Medulla oblongata (tissue), 1 donor: ENCODE results near the gene DUSP28.

ENCODE experiments used
- DNase-seq: peaks from one replicate; pipeline ENCODE4 v3.0.0-alpha.2; 2015; ENCODE audit errors: extremely low spot score

Gene DUSP28

DNA sequence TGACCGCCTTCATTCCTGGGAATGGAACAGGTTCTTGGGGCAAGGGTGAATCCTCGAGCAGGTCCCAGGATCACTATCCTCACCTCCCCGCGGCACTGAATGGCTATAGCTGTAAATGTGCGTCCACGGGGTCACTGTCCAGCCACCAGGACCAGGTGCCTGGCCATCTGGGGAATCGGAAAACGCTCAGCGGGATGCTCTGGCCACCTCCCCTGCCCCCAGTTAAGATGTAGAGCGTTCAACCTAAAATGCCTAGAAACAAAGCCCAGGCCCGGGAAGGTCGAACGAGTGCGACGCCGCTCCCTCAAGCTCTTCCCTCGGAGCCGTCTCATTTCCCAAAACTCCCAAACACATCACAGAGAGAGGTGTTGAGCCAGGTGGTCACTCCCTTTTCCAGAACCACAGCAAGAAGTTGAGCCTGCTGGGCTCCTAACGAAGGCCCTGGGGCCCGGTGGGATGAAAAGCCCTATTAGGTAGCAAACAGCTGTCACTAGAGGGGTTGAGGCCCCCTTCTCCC is 25.6 kb downstream of the DUSP28 start:
- DNase-seq = no peak

DNA sequence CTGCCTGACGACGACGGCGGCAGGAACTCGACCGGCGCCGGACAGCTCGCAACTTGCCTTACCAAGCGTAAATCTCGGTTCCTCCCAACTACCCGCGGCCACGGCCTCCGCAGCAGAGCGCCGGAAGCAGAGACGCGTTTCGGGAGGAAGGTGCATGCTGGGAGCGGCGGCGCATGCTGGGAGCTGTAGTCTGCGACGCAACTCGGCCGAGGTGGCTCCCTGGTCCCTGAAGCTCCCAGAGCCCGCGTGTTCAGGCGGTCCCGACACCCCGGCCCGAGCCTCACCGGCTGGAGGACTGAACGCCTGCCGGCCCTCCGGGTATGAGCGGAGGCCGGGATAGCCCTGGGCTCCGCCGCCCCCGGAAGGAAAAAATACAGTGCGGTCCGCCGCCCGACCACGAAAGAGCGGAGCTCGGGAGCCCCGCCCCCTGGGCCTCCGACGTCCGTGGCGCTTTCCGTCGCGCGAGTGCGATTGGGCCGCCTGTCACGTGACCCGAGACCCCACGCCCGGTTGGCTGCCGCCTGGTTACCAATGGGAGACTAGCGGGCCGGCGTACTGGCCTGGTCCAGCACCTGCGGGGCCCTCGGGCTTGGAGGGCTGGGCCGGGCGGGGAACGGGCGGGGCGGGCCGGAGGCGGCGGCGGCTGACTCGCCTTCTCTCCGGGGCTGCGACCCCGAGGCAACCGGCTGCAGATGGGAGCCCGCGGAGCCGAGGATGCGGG is 26.2 kb downstream of the DUSP28 start, which contains the start of gene CAPN10:
Gene CAPN10, plus strand, starts transcription at position 537 of the 721 bp plus-strand sequence. Its CDS starts 178 bp downstream, at position 715.
- peak; percentile 97 for DNase-seq

- DNase-seq = no peak
These were observed 27.0 kb downstream of the DUSP28 start for GRCh38 chr2:240586919-240587800.

DNA sequence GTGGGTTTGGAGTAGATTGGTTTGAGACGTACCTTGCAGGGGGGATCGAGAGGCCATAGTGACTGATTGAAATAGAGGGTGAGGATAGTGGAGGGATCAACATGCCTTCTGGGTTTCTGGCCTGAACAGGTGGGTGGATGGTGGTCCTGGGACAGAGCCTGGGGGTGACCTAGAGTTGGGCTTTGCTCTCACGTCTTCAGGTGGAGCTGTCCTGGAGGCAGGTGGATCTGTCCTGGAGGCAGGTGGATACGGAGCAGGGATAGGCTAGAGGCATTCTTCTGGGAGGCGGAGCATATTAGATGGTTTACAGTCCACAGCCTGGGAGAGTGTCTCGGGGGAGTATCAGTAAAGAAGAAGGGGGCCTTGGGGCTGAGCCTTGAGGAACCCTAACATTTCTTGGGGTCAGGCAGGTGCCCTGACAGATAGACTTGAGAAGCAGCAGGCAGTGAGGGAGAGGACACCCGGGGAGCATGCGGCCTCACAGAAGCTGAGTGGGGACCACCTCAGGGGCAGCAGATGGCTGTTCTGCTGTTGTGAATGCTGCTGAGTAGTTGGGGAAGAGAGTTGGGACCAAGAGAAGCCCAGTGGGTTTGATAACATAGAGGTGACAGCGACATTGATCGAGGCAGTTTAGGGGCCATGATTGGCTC is 28.0 kb downstream of the DUSP28 start:
- no peak for DNase-seq

- no peak for DNase-seq
These were observed 28.5 kb downstream of the DUSP28 start for GRCh38 chr2:240588669-240589068.

GRCh38 chr2:240589375-240589774 is 29.2 kb downstream of the DUSP28 start:
- DNase-seq = no peak

DNA sequence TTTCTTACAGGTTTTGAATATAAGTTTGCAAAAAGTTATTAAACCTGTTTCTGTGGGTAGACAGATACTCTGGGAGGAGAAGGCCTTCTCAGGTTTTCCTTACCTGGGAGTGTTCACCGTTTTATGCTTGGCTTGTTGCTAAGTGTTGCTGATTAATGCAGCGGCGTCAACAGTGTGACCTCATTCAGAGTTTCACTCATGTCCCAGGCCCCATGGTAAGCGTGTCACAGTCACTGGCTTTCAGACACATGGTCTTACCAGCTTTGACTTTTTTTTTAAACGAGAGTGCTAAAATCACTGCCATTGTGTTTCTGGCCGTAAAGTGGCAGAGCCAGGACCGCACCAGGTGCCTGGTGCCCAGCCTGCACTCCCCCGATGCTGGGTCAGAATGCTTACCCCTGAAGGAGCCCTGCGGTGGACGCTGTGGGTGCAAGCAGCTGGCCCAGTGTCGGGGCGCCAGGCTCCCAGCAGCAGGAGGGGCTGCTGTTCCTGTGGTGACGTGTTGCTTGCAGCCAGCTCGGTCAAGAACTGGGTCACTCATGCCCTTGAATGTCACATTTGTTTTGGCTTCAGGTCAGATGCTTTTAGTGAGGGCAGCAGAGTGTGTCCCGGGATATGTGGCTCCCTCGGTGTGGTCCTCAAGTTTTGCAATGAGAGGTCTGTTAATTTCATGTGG is 29.8 kb downstream of the DUSP28 start:
- no peak for DNase-seq

GRCh38 chr2:240590681-240591111 is 30.5 kb downstream of the DUSP28 start:
- no peak for DNase-seq

DNA sequence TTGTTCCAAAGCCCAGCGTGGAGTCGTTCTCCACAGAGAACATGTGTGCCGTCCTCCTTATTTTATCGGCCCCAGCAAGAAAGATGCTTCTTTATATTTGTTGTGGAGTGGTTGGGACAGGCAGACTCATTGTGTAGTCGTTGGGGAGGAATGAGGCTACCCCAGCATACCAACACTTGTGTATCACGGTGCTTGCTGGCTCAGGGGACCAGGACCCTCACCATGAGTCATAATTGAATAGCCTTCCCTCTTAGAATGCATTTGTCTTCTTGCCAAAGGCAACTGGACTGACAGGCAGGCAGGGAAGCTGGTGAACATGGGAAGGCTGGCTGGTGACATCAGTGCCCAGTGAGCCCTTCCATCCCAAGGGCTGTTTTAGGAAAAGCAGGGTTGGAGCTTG is 31.1 kb downstream of the DUSP28 start:
- no peak for DNase-seq

DNA sequence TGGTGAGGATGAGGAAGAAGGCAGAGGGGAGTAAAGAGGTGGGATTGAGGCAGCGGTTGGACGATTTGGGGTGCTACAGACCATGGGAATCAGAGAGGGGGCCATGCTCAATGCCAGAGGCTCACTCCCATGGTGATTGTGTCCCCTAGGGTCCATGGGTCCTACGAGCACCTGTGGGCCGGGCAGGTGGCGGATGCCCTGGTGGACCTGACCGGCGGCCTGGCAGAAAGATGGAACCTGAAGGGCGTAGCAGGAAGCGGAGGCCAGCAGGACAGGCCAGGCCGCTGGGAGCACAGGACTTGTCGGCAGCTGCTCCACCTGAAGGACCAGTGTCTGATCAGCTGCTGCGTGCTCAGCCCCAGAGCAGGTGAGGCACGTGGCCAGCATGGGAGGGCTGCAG is 31.6 kb downstream of the DUSP28 start:
- DNase-seq = no peak

DNA sequence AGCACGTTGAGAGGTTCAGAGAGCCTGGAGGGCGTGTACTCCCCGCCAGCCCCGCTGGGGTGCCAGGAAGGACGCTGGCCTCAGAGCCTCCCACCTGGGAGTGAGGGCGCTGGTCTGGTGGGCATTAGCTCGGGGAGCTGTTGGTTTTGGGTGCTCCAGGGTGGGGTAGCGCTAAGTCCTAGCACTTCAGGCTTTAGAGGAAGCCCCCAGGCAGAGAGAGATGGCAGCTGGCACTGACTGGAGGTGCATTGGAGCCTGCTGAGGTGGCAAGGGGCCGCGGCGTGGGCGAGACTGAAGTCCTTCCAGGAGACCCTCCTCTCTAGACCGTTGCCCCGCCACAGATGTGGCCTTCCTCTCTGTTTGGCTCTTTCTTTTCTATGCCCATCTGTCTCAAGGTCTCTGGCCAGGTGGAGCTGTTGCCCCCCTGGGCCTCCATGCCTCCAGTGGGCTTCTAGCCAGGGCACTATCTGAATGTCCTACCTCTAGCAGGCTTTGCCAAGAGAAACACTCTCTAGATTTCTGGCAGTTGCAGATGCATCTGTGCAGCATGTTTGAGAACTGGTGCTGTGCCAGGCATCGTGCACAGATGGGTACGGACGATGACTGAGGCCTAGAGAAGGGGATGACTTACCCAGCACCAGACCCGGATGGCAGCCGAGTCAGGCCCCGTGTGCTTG is 33.0 kb downstream of the DUSP28 start:
- no peak for DNase-seq

DNA sequence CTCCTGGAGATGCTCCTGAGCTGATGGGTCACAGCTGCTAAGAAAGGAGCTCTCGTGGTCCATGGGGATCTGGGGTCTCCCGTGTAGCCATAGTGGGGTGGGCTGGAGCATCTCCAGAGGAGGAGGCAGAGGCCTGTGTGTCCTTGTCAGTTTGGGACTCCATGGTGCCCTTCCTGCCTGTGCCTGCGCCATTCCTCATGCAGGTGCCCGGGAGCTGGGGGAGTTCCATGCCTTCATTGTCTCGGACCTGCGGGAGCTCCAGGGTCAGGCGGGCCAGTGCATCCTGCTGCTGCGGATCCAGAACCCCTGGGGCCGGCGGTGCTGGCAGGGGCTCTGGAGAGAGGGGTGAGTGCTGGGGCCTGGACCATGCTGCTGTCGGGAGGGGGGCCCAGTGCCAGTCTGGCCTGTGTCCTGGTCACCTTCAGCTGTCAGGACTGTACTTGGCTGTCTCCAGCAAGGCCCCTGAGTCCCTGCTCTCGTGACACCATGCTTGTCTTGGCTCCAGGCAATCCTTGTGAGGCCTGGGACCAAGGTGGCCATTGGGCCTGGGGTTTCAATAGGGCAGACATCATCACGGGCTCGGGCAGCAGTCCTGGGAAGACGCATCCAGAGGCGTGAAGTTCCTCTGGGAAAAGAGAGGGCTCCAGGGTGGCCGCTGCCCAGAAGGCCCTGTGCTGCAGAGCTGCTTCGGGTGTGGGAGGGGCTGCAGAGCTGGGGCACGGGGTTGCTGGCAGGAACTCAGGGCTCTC is 33.7 kb downstream of the DUSP28 start:
- DNase-seq = no peak

- no peak for DNase-seq
These were observed 34.6 kb downstream of the DUSP28 start for GRCh38 chr2:240594511-240595380.

DNA sequence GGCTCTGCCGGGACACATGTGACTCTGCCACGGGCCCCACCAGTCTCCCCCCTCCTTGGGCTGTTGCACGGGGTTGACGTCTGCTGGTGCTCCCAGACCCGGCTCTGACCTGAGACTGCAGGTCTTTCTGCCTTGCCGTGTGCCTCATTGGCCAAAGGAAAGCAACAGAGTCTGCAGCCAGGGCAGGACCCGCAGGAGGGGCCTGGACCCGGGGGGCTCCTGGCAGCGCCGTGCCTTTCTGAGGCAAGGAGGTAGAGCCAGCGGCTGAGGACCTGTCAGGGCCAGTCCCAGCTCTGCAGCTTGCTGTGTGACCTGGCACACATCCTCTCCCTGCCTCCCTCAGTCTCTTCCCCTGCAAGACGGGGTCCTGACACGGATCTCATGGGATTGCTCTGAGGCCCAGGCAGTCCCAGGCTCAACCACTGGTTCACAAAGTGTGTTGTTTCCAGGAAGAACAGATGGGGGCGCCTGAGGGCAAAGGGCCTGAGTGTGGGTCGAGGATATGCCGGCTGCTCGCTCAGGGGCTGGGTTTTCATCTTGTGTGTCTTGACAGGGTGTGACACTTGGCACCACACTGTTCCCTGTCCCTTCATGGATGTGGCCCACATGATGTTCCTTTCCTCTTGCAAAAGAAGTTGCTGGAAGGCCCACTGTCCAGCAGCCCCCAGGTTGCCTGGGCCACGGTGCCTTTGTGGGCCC is 35.4 kb downstream of the DUSP28 start:
- DNase-seq = no peak

DNA sequence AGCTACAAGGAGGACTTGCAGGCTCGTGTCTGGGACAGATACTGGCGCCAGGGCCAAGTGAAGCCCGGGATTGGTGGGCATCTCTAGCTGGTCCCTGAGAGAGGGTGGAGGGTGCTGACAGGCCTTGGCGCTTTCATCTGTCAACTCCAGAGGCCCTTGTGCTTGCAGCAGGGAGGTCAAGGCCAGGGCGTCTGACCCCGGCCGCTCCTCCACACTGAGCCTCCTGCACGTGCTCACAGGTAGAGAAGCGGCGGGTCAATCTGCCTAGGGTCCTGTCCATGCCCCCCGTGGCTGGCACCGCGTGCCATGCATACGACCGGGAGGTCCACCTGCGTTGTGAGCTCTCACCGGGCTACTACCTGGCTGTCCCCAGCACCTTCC is 35.9 kb downstream of the DUSP28 start:
- DNase-seq = no peak

DNA sequence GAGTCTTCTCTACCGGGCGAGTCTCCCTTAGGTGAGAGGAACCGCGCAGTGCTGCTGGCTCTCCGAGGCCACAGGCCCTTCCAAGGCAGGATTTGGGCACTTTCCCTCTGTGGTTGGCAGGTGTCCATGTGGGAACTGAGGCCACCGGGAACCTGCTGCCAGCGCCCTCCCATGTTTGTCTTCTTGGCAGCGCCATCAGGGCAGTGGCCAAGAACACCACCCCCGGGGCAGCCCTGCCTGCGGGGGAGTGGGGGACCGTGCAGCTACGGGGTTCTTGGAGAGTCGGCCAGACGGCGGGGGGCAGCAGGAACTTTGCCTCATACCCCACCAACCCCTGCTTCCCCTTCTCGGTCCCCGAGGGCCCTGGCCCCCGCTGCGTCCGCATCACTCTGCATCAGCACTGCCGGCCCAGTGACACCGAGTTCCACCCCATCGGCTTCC is 36.4 kb downstream of the DUSP28 start:
- peak; percentile 84 for DNase-seq

- no peak for DNase-seq
These were observed 36.9 kb downstream of the DUSP28 start for GRCh38 chr2:240597054-240597418.

GRCh38 chr2:240597419-240598181 is 37.4 kb downstream of the DUSP28 start:
- DNase-seq = no peak
